ENCODE results near the gene IFIT1. TPM values are rescaled to one million over a fixed set of nuclear protein-coding genes. Genes with fewer than 3 reads are reported as not detected.

The IFIT1 gene
- total RNA-seq, 1 donor from 2014 or later: 20.4 TPM

DNA sequence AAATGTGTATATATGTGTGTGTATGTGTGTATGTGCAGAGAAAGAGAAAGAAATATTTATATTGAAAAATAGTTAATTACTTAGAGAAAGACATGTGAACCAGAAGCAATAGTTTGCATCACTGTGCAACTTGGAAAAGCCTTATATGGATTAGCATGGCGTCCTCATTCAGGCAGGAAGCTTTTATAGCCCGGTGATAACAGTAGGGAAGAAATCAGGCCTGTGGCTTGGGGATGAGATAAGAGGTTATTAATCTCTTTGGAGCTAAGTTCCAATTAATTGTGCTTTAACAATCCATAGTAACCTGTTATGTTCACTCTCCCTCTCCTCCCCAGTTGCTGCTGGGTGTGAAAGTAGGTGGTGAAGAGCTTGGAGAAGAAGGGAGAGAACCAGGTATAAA lies 58.5 kb downstream of the IFIT1 start:
- H3K4me1 Mint-ChIP-seq (ENCODE audit: unreplicated experiment): peaks cover 2% of the 10 kb centered on the region
- H3K36me3 Mint-ChIP-seq (ENCODE audit: unreplicated experiment): peaks cover 10% of the 10 kb centered on the region
- DNase-seq (ENCODE audit: extremely low spot score, unreplicated experiment): no peak
- H3K27me3 Mint-ChIP-seq (ENCODE audit: unreplicated experiment): no peaks in the 10 kb centered on the region
- H3K27ac Mint-ChIP-seq (ENCODE audit: unreplicated experiment): no peak overlapping the region
- H3K9me3 Mint-ChIP-seq (ENCODE audit: unreplicated experiment): peaks cover 8% of the 10 kb centered on the region
- TF ChIP-seq, protein P1, sequence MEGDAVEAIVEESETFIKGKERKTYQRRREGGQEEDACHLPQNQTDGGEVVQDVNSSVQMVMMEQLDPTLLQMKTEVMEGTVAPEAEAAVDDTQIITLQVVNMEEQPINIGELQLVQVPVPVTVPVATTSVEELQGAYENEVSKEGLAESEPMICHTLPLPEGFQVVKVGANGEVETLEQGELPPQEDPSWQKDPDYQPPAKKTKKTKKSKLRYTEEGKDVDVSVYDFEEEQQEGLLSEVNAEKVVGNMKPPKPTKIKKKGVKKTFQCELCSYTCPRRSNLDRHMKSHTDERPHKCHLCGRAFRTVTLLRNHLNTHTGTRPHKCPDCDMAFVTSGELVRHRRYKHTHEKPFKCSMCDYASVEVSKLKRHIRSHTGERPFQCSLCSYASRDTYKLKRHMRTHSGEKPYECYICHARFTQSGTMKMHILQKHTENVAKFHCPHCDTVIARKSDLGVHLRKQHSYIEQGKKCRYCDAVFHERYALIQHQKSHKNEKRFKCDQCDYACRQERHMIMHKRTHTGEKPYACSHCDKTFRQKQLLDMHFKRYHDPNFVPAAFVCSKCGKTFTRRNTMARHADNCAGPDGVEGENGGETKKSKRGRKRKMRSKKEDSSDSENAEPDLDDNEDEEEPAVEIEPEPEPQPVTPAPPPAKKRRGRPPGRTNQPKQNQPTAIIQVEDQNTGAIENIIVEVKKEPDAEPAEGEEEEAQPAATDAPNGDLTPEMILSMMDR (IDR thresholded peaks at IDR 0.05): no peak
- H3K4me3 Mint-ChIP-seq (ENCODE audit: unreplicated experiment): no peak overlapping the region

DNA sequence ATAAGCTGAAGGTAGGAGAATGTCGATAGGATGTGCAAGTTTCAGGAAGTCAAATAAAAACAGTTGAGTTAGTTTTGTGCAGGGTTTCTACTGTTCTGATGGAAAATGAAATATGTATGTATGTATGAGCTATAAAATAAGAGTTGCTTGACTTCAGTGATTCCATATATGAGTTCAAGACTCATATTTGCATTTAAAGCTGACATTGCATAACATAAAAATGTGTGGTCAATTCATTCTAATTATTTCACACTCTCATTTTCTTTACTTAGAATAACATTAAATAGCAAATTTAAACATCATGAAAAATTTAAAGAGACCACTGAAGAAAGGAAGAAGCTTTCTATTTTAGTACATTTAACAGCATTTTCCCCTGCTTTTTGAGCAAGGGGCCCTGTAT lies 59.8 kb downstream of the IFIT1 start:
- TF ChIP-seq, protein P1 (IDR thresholded peaks at IDR 0.05): no peak

DNA sequence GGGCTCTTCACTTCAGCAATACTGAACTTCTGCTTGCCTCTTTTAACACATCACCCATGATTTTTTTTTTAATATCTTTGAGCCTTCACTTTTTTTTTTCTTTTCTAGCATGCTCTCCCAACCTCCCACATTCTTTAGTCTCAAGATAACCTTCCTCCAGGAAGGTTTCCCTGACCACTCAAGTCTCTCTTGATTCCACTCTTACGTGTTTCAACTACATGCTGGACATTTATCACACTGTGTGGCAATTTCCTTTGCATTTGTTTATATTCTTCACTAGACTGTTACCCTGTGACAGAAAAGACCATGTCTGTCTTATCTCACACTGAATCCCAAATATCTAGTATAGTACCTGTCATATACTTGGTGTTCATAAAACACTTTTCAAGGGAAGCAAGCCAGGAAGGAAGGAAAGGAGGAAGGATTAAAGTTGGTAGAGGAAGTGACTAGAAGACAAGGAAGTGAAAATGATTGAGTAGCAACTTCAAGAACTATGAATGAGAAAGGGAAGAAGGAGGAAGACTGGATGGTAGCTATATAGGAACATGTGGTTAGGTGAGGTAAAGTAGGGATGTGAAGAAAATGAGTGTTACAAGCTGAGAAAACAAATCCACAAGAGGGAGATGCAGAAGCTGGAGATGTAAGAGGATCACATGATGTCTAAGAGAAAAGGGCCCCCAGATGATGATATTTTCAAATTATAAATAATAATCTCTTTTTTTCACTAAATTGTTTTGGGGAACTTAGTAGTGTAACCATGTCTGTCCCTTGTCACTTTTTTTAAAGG lies 62.3 kb downstream of the IFIT1 start:
- Mint-ChIP-seq H3K4me3 (ENCODE audit: unreplicated experiment) (no peak overlapping the region), H3K27ac (ENCODE audit: unreplicated experiment) (no peak overlapping the region), H3K36me3 (ENCODE audit: unreplicated experiment) (peaks cover 3% of the 10 kb centered on the region), H3K4me1 (ENCODE audit: unreplicated experiment) (peaks cover 24% of the 10 kb centered on the region), H3K9me3 (ENCODE audit: unreplicated experiment) (no peaks in the 10 kb centered on the region), H3K27me3 (ENCODE audit: unreplicated experiment) (no peaks in the 10 kb centered on the region)
- DNase-seq (ENCODE audit: extremely low spot score, unreplicated experiment): no peak
- TF ChIP-seq, protein P1 (IDR thresholded peaks at IDR 0.05): peak; percentile 17

More for the DNA sequence above, 59.8 kb downstream of the IFIT1 start:
- DNase-seq (ENCODE audit: extremely low spot score, unreplicated experiment): no peak
- H3K27ac Mint-ChIP-seq (ENCODE audit: unreplicated experiment): no peak overlapping the region
- peaks cover 3% of the 10 kb centered on the region for H3K4me1 Mint-ChIP-seq (ENCODE audit: unreplicated experiment)
- peaks cover 9% of the 10 kb centered on the region for H3K36me3 Mint-ChIP-seq (ENCODE audit: unreplicated experiment)
- H3K27me3 Mint-ChIP-seq (ENCODE audit: unreplicated experiment): no peaks in the 10 kb centered on the region
- no peak overlapping the region for H3K4me3 Mint-ChIP-seq (ENCODE audit: unreplicated experiment)
- peaks cover 4% of the 10 kb centered on the region for H3K9me3 Mint-ChIP-seq (ENCODE audit: unreplicated experiment)

Other genes starting within 250 kb of the IFIT1 start
- not detected in 2 replicates for gene CH25H, start 185.3 kb upstream of the IFIT1 start, total RNA-seq
- gene LIPA, start 140.8 kb upstream of the IFIT1 start, total RNA-seq: 36.9 and 42.2 TPM in 2 replicates
- gene IFIT2, start 90.6 kb upstream of the IFIT1 start, total RNA-seq: 8.8 and 11.0 TPM in 2 replicates
- 19.9 and 22.7 TPM in 2 replicates for gene IFIT3, start 64.6 kb upstream of the IFIT1 start, total RNA-seq
- gene IFIT1B, start 14.6 kb upstream of the IFIT1 start, total RNA-seq: not detected in 2 replicates
- gene IFIT5, start 21.9 kb downstream of the IFIT1 start, total RNA-seq: 22.5 and 22.7 TPM in 2 replicates
- 7.9 and 8.4 TPM in 2 replicates for gene SLC16A12, start 143.0 kb downstream of the IFIT1 start, total RNA-seq